Sigmoid colon (tissue), 7 donors: Measurements from ENCODE around the gene TJP1. TPM values are rescaled to one million over a fixed set of nuclear protein-coding genes. Genes with fewer than 3 reads are reported as not detected.

Experiments
- DNase-seq: peaks from one replicate; pipeline ENCODE4 v3.0.0-alpha.2; 2019
- H3K27ac ChIP-seq, 4 donors: fragments of 200-600 bp; sonication (generic); one replicate each; pipeline ENCODE4 v1.5.1; 2016 to 2019; ENCODE audit warnings: mild to moderate bottlenecking in 1 of 4
- H3K27me3 ChIP-seq, 3 donors: fragments of 200-600 bp; sonication (generic); one replicate each; pipeline ENCODE4 v1.5.1; 2019; ENCODE audit warnings: mild to moderate bottlenecking in 1 of 3
- H3K36me3 ChIP-seq, 4 donors: fragments of 200-600 bp; sonication (generic); one replicate each; pipeline ENCODE4 v1.5.1; 2016 to 2019
- H3K4me1 ChIP-seq, 4 donors: fragments of 200-600 bp; sonication (generic); one replicate each; pipeline ENCODE4 v1.5.1; 2017 to 2019
- H3K4me3 ChIP-seq, 4 donors: fragments of 200-600 bp; sonication (generic); one replicate each; pipeline ENCODE4 v1.5.1; 2017 to 2019; ENCODE audit warnings: mild to moderate bottlenecking in 2 of 4, moderate library complexity in 1 of 4
- H3K9me3 ChIP-seq, 4 donors: fragments of 200-600 bp in 3 of 4; sonication (generic) in 3 of 4; one replicate each; pipeline versions ENCODE4 v1.5.1 to v1.6.1; 2013 to 2019
- EP300 ChIP-seq, 4 donors: sonication (generic); formaldehyde crosslinking; IDR thresholded peaks; one replicate each; pipeline ENCODE4 v1.6.1; 2017; ENCODE audit warnings: antibody characterized with exemption in 4 of 4
- POLR2A ChIP-seq, 2 donors: fragments of 450-650 bp; IDR thresholded peaks; one replicate each; pipeline ENCODE4 v1.6.1; 2016; ENCODE audit warnings: antibody characterized with exemption in 2 of 2, mild to moderate bottlenecking in 2 of 2, moderate library complexity in 2 of 2
- POLR2AphosphoS5 ChIP-seq, 4 donors: sonication (generic); formaldehyde crosslinking; IDR thresholded peaks; one replicate each; pipeline ENCODE4 v1.6.1; 2017; ENCODE audit warnings: antibody characterized with exemption in 4 of 4
- WGBS, 2 donors: extraction: QIAGEN DNeasy Blood & Tissue Kit; methylation state at CpG; one replicate each; pipeline ENCODE4 v1.1.7; 2013; 5-methylcytosine and 5-hydroxymethylcytosine counted together
- intact Hi-C: fragments of 100-400 bp; cut with DNase I; formaldehyde crosslinking; loops from one replicate; pipeline ENCODE4 v1.15.1; 2023
- polyA plus RNA-seq, 3 donors: library from polyadenylated mRNA; stranded (reverse); fragments of 200-250 nt; gene quantifications; one replicate each; pipeline ENCODE4 v1.2.3, GENCODE V29; 2013
- total RNA-seq, 4 donors: library from RNA; depleted of rRNA; stranded (reverse); fragments of >200 nt; gene quantifications; one replicate each; pipeline ENCODE4 v1.1.0, GENCODE V29; 2016
- TF ChIP-seq, protein P1 (sequence below), 4 experiments: fragments of 450-650 bp in 3 of 4; fragments of 200-600 bp in 1 of 4; IDR thresholded peaks; one replicate each; pipeline ENCODE4 v1.5.1; 2016 to 2019; ENCODE audit warnings: antibody characterized with exemption in 4 of 4, mild to moderate bottlenecking in 3 of 4, moderate library complexity in 2 of 4
- donor health status: healthy with polysubstance abuse.
- donor health status: Bipolar disorder and iron deficiency.
- donor health status: healthy.

The TJP1 gene
- total and polyA plus RNA-seq, 7 donors, result 21.3 to 134 (median 92.0) TPM

DNA sequence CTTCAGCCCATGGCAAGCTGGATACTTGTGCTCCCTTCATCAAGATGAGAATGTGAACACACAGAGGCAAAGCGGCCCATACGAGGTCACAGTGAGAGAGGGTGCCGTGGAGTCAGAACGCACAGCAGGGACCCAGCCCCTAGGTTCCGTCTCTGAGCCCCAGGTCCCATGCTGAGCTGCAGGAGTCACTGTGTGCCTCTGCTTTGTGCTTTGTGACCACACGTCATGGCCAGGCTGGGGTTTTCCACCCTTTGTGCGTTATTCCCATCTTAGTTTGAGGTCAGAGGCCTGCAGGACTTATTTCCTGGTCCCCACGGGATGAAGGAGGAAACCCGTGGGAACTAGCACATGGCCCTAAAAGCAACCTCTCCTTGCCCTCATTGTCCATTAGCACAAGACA is 140.3 kb downstream of the TJP1 start:
- no peaks in the 10 kb centered on the region for H3K9me3 ChIP-seq
- intact Hi-C loops, result loop anchor here (10.0 kb wide), 1 partner anchor 437 kb away; no protein-coding TSS in a partner anchor
- no peaks in the 10 kb centered on the region for H3K4me1 ChIP-seq
- no peak overlapping the region for H3K4me3 ChIP-seq
- H3K27ac ChIP-seq, result no peak overlapping the region
- TF ChIP-seq, protein P1, sequence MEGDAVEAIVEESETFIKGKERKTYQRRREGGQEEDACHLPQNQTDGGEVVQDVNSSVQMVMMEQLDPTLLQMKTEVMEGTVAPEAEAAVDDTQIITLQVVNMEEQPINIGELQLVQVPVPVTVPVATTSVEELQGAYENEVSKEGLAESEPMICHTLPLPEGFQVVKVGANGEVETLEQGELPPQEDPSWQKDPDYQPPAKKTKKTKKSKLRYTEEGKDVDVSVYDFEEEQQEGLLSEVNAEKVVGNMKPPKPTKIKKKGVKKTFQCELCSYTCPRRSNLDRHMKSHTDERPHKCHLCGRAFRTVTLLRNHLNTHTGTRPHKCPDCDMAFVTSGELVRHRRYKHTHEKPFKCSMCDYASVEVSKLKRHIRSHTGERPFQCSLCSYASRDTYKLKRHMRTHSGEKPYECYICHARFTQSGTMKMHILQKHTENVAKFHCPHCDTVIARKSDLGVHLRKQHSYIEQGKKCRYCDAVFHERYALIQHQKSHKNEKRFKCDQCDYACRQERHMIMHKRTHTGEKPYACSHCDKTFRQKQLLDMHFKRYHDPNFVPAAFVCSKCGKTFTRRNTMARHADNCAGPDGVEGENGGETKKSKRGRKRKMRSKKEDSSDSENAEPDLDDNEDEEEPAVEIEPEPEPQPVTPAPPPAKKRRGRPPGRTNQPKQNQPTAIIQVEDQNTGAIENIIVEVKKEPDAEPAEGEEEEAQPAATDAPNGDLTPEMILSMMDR (IDR thresholded peaks at IDR 0.05), result no peak
- TF ChIP-seq EP300 (IDR thresholded peaks at IDR 0.05) (no peak), POLR2A (IDR thresholded peaks at IDR 0.05) (no peak), POLR2AphosphoS5 (IDR thresholded peaks at IDR 0.05) (no peak)
- 88% methylated on average over 9 of the region's 9 CpGs for WGBS, 2 donors
- no peak for DNase-seq
- H3K27me3 ChIP-seq, result no peaks in the 10 kb centered on the region
- no peaks in the 10 kb centered on the region for H3K36me3 ChIP-seq

DNA sequence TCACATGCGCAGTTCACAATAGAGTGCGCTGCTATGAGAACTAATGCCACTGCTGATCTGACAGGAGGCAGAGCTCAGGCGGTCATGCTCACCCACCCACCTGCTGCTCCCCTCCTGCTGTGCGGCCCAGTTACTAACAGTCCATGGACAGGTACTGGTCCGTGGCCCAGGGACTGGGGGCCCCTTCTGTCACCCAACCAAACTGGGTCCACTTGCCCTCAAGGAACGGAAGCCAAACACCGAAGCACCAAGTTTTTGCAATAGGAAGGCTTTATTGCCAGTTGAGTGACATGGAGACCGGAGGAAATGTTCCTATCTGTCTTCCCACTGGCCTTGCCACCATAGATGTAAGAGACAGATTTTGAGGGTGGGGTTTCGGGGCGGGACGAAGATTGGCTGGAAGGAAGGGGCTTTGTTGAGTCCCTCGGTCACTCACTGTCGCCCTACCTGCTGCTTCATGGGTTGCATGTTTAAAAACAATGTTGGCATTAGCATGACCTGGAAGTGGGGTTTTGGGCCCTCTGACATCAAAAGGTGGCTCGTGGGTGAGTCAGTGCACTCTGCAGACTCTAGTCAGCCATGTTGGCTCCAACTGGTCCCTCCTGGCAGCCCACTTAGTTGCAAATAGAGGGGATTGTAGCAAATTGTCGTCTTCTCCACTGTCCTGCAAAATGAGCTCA is 141.0 kb downstream of the TJP1 start:
- H3K36me3 ChIP-seq, result no peaks in the 10 kb centered on the region
- TF ChIP-seq, protein P1 (IDR thresholded peaks at IDR 0.05), result no peak
- no peak for TF ChIP-seq POLR2AphosphoS5 (IDR thresholded peaks at IDR 0.05)
- no peak for TF ChIP-seq EP300 (IDR thresholded peaks at IDR 0.05)
- TF ChIP-seq POLR2A (IDR thresholded peaks at IDR 0.05), result no peak
- H3K4me3 ChIP-seq, result no peak overlapping the region
- no peaks in the 10 kb centered on the region for H3K27me3 ChIP-seq
- no peaks in the 10 kb centered on the region for H3K9me3 ChIP-seq
- intact Hi-C loops, result loop anchor here (10.0 kb wide), 1 partner anchor 437 kb away; no protein-coding TSS in a partner anchor
- H3K4me1 ChIP-seq, result no peaks in the 10 kb centered on the region
- DNase-seq, result no peak
- WGBS, 2 donors, result 93 to 95% methylated on average over 15 of the region's 15 CpGs
- no peak overlapping the region for H3K27ac ChIP-seq

GRCh38 chr15:29680465-29681165 is 141.7 kb downstream of the TJP1 start:
- no peak for TF ChIP-seq POLR2AphosphoS5 (IDR thresholded peaks at IDR 0.05)
- TF ChIP-seq, protein P1 (IDR thresholded peaks at IDR 0.05), result no peak
- intact Hi-C loops, result loop anchor here (10.0 kb wide), 1 partner anchor 436 kb away; no protein-coding TSS in a partner anchor
- Histone ChIP-seq H3K27me3 (peaks cover 0 to 6% (median 3%) of the 10 kb centered on the region in 3 donors), H3K9me3 (no peaks in the 10 kb centered on the region), H3K4me3 (no peak overlapping the region), H3K4me1 (peaks cover 0 to 3% (median under 1%) of the 10 kb centered on the region in 4 donors), H3K36me3 (no peaks in the 10 kb centered on the region), H3K27ac (no peak overlapping the region)
- WGBS, 2 donors, result 75 to 85% methylated on average over 12 of the region's 12 CpGs
- no peak for DNase-seq

DNA sequence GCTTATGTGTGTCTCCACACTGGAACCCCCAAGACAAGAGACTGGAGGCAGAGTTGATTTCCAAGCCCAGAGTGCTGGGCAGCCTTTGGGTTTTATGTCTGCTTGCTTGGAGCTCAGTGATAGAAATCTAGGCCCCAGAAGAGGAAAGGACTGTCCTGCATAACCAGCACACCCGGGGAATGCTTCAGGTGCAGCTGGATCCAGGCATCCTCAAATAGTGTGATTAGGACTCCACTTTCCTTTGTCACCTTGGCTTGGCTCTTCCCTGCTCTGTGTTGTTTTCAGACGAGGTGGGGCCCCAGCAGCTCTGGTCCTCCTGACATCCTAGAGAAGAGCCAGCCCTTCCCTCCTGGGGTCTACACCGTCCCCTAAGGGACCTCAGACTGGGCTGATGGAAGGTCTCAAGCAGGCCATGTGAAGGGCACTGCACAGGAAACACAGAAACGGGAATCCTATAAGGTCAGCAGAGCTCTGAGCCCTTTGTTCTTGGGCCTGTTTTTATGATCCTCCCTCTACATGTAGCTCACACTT is 143.7 kb downstream of the TJP1 start:
- TF ChIP-seq, protein P1 (IDR thresholded peaks at IDR 0.05), result no peak
- no peak for TF ChIP-seq POLR2AphosphoS5 (IDR thresholded peaks at IDR 0.05)
- no peak for TF ChIP-seq POLR2A (IDR thresholded peaks at IDR 0.05)
- no peak for TF ChIP-seq EP300 (IDR thresholded peaks at IDR 0.05)
- Histone ChIP-seq H3K36me3 (no peaks in the 10 kb centered on the region), H3K4me1 (peaks cover 0 to 16% (median 10%) of the 10 kb centered on the region in 4 donors), H3K27ac (no peak overlapping the region), H3K9me3 (no peaks in the 10 kb centered on the region), H3K4me3 (no peak overlapping the region), H3K27me3 (peaks cover 0 to 18% (median 8%) of the 10 kb centered on the region in 3 donors)
- intact Hi-C loops, result loop anchor here (10.0 kb wide), 1 partner anchor 366 kb away; no protein-coding TSS in a partner anchor
- DNase-seq, result no peak
- WGBS, 2 donors, result 29 to 67% methylated on average over 4 of the region's 4 CpGs
